ENCODE results near the gene ATG16L2.

The ATG16L2 gene

GRCh38 chr11:72770799-72771198, 43.4 kb upstream of the ATG16L2 start:
- no peaks in the 10 kb centered on the region for H4K20me1 ChIP-seq (ENCODE audit: control insufficient read depth, insufficient read depth, low read depth, low read length)
- H3K9me2 ChIP-seq (replicated peaks; ENCODE audit: control insufficient read depth, low read length) = no peaks in the 10 kb centered on the region
- no peak overlapping the region for H3K4me3 ChIP-seq (ENCODE audit: low read length)
- no peaks in the 10 kb centered on the region for H3K9me3 ChIP-seq (ENCODE audit: control insufficient read depth, insufficient read depth, low read length)
- H3F3A ChIP-seq (ENCODE audit: control insufficient read depth, insufficient read depth) = no peaks in the 10 kb centered on the region
- no peak overlapping the region for H3K27ac ChIP-seq (ENCODE audit: low read depth, low read length)
- no peak for TF ChIP-seq EZH2phosphoT487 (IDR thresholded peaks at IDR 0.05; ENCODE audit: borderline replicate concordance, low read length)
- TF ChIP-seq, protein P1, sequence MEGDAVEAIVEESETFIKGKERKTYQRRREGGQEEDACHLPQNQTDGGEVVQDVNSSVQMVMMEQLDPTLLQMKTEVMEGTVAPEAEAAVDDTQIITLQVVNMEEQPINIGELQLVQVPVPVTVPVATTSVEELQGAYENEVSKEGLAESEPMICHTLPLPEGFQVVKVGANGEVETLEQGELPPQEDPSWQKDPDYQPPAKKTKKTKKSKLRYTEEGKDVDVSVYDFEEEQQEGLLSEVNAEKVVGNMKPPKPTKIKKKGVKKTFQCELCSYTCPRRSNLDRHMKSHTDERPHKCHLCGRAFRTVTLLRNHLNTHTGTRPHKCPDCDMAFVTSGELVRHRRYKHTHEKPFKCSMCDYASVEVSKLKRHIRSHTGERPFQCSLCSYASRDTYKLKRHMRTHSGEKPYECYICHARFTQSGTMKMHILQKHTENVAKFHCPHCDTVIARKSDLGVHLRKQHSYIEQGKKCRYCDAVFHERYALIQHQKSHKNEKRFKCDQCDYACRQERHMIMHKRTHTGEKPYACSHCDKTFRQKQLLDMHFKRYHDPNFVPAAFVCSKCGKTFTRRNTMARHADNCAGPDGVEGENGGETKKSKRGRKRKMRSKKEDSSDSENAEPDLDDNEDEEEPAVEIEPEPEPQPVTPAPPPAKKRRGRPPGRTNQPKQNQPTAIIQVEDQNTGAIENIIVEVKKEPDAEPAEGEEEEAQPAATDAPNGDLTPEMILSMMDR (IDR thresholded peaks at IDR 0.05; ENCODE audit: low read depth, low read length, poor library complexity, severe bottlenecking) = no peak
- no peaks in the 10 kb centered on the region for H3K79me2 ChIP-seq (ENCODE audit: control insufficient read depth, low read length)
- no peak overlapping the region for H3K4me2 ChIP-seq (ENCODE audit: low read length)
- H3K36me3 ChIP-seq (ENCODE audit: control insufficient read depth, low read length) = no peaks in the 10 kb centered on the region
- no peaks in the 10 kb centered on the region for H3K4me1 ChIP-seq (ENCODE audit: control insufficient read depth, low read length)
- peaks cover 5% of the 10 kb centered on the region; the same call in 1 of the 2 replicates for H3K27me3 ChIP-seq (ENCODE audit: control insufficient read depth, low read length)

- Histone ChIP-seq H3K4me2 (ENCODE audit: low read length) (no peak overlapping the region), H3K27ac (ENCODE audit: low read depth, low read length) (no peak overlapping the region), H3F3A (ENCODE audit: control insufficient read depth, insufficient read depth) (no peaks in the 10 kb centered on the region), H3K4me1 (ENCODE audit: control insufficient read depth, low read length) (no peaks in the 10 kb centered on the region), H3K36me3 (ENCODE audit: control insufficient read depth, low read length) (no peaks in the 10 kb centered on the region), H3K79me2 (ENCODE audit: control insufficient read depth, low read length) (no peaks in the 10 kb centered on the region), H3K4me3 (ENCODE audit: low read length) (no peak overlapping the region), H3K9me2 (replicated peaks; ENCODE audit: control insufficient read depth, low read length) (no peaks in the 10 kb centered on the region), H3K9me3 (ENCODE audit: control insufficient read depth, insufficient read depth, low read length) (no peaks in the 10 kb centered on the region), H4K20me1 (ENCODE audit: control insufficient read depth, insufficient read depth, low read depth, low read length) (no peaks in the 10 kb centered on the region), H3K27me3 (ENCODE audit: control insufficient read depth, low read length) (peaks cover 5% of the 10 kb centered on the region; the same call in 1 of the 2 replicates)
- TF ChIP-seq, protein P1 (IDR thresholded peaks at IDR 0.05; ENCODE audit: low read depth, low read length, poor library complexity, severe bottlenecking) = no peak
- no peak for TF ChIP-seq EZH2phosphoT487 (IDR thresholded peaks at IDR 0.05; ENCODE audit: borderline replicate concordance, low read length)
These were observed 42.7 kb upstream of the ATG16L2 start for GRCh38 chr11:72771507-72771906.

- H3F3A ChIP-seq (ENCODE audit: control insufficient read depth, insufficient read depth) = no peaks in the 10 kb centered on the region
- H3K9me3 ChIP-seq (ENCODE audit: control insufficient read depth, insufficient read depth, low read length) = no peaks in the 10 kb centered on the region
- H3K27ac ChIP-seq (ENCODE audit: low read depth, low read length) = no peak overlapping the region
- peaks cover 5% of the 10 kb centered on the region; the same call in 1 of the 2 replicates for H3K27me3 ChIP-seq (ENCODE audit: control insufficient read depth, low read length)
- TF ChIP-seq, protein P1 (IDR thresholded peaks at IDR 0.05; ENCODE audit: low read depth, low read length, poor library complexity, severe bottlenecking) = no peak
- TF ChIP-seq EZH2phosphoT487 (IDR thresholded peaks at IDR 0.05; ENCODE audit: borderline replicate concordance, low read length) = no peak
- no peaks in the 10 kb centered on the region for H3K9me2 ChIP-seq (replicated peaks; ENCODE audit: control insufficient read depth, low read length)
- no peak overlapping the region for H3K4me3 ChIP-seq (ENCODE audit: low read length)
- no peaks in the 10 kb centered on the region for H3K36me3 ChIP-seq (ENCODE audit: control insufficient read depth, low read length)
- no peaks in the 10 kb centered on the region for H3K4me1 ChIP-seq (ENCODE audit: control insufficient read depth, low read length)
- no peaks in the 10 kb centered on the region for H4K20me1 ChIP-seq (ENCODE audit: control insufficient read depth, insufficient read depth, low read depth, low read length)
- no peaks in the 10 kb centered on the region for H3K79me2 ChIP-seq (ENCODE audit: control insufficient read depth, low read length)
- H3K4me2 ChIP-seq (ENCODE audit: low read length) = no peak overlapping the region
These were observed 42.2 kb upstream of the ATG16L2 start for GRCh38 chr11:72772059-72772458.

Measured in DOHH2 (cell line).